Naive thymus-derived CD4-positive, alpha-beta T cell (primary cell): ENCODE results near the gene LHPP. TPM values are rescaled to one million over a fixed set of nuclear protein-coding genes. Genes with fewer than 3 reads are reported as not detected.

Experiments
- ATAC-seq: fragments of 150-1000 bp; cut with Tn5 transposase; 2 replicates; pipeline ENCODE4 v1.10.0; 2021; ENCODE audit warnings: mild to moderate bottlenecking, moderate library complexity
- CTCF ChIA-PET: fragments of 350-600 bp; sonication (Branson Sonifier 250); formaldehyde crosslinking; loops from one replicate; lab custom pipeline; 2021; ENCODE audit warnings: antibody characterized with exemption; lab: Charles Lee
- POLR2A ChIA-PET: fragments of 350-600 bp; sonication (Branson Sonifier 250); formaldehyde crosslinking; loops from one replicate; lab custom pipeline; 2021; ENCODE audit warnings: antibody characterized with exemption, inconsistent platforms; lab: Charles Lee
- DNase-seq, 9 donors: peaks; one replicate each; pipeline versions ENCODE4 v3.0.0 to v3.0.0-alpha.2; 2020 to 2022; ENCODE audit warnings: mixed read lengths in 1 of 9
- H3K27ac ChIP-seq: one replicate; pipeline ENCODE4 v1.7.0; 2013; ENCODE audit warnings: mild to moderate bottlenecking, low read depth, low read length, moderate library complexity
- H3K27me3 ChIP-seq, 2 donors: one replicate each; pipeline ENCODE4 v1.7.0; 2013; ENCODE audit warnings: low read length in 2 of 2, mild to moderate bottlenecking in 2 of 2, moderate library complexity in 2 of 2; ENCODE audit not compliant: control insufficient read depth in 2 of 2, insufficient read depth in 2 of 2
- H3K36me3 ChIP-seq, 3 experiments: 1 replicate in 2 of 3; 2 replicates in 1 of 3; pipeline ENCODE4 v1.7.0; 2013; ENCODE audit warnings: low read length in 3 of 3, mild to moderate bottlenecking in 3 of 3, moderate library complexity in 1 of 3; ENCODE audit not compliant: insufficient read depth in 3 of 3, control insufficient read depth in 2 of 3
- H3K4me1 ChIP-seq, 2 donors: one replicate each; pipeline ENCODE4 v1.7.0; 2013; ENCODE audit warnings: low read length in 2 of 2, mild to moderate bottlenecking in 2 of 2, moderate library complexity in 1 of 2; ENCODE audit not compliant: control insufficient read depth in 2 of 2, insufficient read depth in 2 of 2
- H3K4me3 ChIP-seq: 2 replicates; pipeline ENCODE4 v1.7.0; 2013; ENCODE audit warnings: mild to moderate bottlenecking, low read length
- H3K9me3 ChIP-seq, 3 experiments: 1 replicate in 2 of 3; 2 replicates in 1 of 3; pipeline ENCODE4 v1.7.0; 2013; ENCODE audit warnings: low read length in 3 of 3; ENCODE audit not compliant: control insufficient read depth in 2 of 3
- H3K27ac Mint-ChIP-seq, 9 donors: one replicate each; pipeline ENCODE4 v1.8.0; 2020 to 2022; ENCODE audit warnings: mixed read lengths in 9 of 9, mild to moderate bottlenecking in 8 of 9, moderate library complexity in 5 of 9, inconsistent platforms in 2 of 9
- H3K27me3 Mint-ChIP-seq, 5 donors: one replicate each; pipeline ENCODE4 v1.8.0; 2021 to 2022; ENCODE audit warnings: mixed read lengths in 5 of 5, mild to moderate bottlenecking in 1 of 5
- H3K36me3 Mint-ChIP-seq, 5 donors: one replicate each; pipeline ENCODE4 v1.8.0; 2020 to 2022; ENCODE audit warnings: mixed read lengths in 5 of 5, mild to moderate bottlenecking in 3 of 5, inconsistent platforms in 1 of 5
- H3K4me1 Mint-ChIP-seq, 7 donors: one replicate each; pipeline ENCODE4 v1.8.0; 2020 to 2022; ENCODE audit warnings: mixed read lengths in 7 of 7, mild to moderate bottlenecking in 3 of 7, inconsistent platforms in 1 of 7
- H3K4me3 Mint-ChIP-seq, 10 donors: one replicate each; pipeline ENCODE4 v1.8.0; 2020 to 2022; ENCODE audit warnings: mild to moderate bottlenecking in 10 of 10, mixed read lengths in 10 of 10, moderate library complexity in 6 of 10, inconsistent platforms in 2 of 10
- H3K9me3 Mint-ChIP-seq, 11 donors: one replicate each; pipeline ENCODE4 v1.8.0; 2020 to 2022; ENCODE audit warnings: mixed read lengths in 11 of 11, mild to moderate bottlenecking in 4 of 11, inconsistent platforms in 1 of 11, moderate library complexity in 1 of 11
- intact Hi-C, 2 donors: fragments of 100-400 bp; cut with micrococcal nuclease; formaldehyde crosslinking; loops; one replicate each; pipeline ENCODE4 v1.15.1; 2023
- polyA plus RNA-seq, 2 donors: library from polyadenylated mRNA; unstranded; fragments of 300-500 nt; fragmentation: Illumina TruSeq; gene quantifications; one replicate each; pipeline ENCODE4 v1.2.3, GENCODE V29; 2021
- total RNA-seq, 6 experiments: library from RNA in 5 of 6; stranded (reverse) in 5 of 6; gene quantifications; 1 replicate in 5 of 6; 2 replicates in 1 of 6; pipeline ENCODE4 v1.2.3 and lab custom pipeline; 2021 to 2026

The LHPP gene
- total and polyA plus RNA-seq, 7 experiments from 2014 or later, result 19.8 to 31.2 (median 23.4) TPM

GRCh38 chr10:124596962-124597845 lies 135.6 kb downstream of the LHPP start:
- H3K4me3 ChIP-seq, result no peak overlapping the region
- H3K4me1 ChIP-seq, result no peaks in the 10 kb centered on the region
- no peaks in the 10 kb centered on the region for H3K27me3 ChIP-seq
- ChIA-PET CTCF (no interaction called here), POLR2A (no interaction called here)
- H3K27me3 Mint-ChIP-seq, result no peaks in the 10 kb centered on the region
- intact Hi-C loops, result no loop called here
- no peak overlapping the region for H3K27ac ChIP-seq
- H3K4me3 Mint-ChIP-seq, result no peak overlapping the region
- peak overlapping the region in 1 of 9 donors; percentile 62 for H3K27ac Mint-ChIP-seq
- no peak for ATAC-seq
- no peaks in the 10 kb centered on the region for H3K36me3 ChIP-seq
- peaks cover 0 to 13% (median 4%) of the 10 kb centered on the region in 7 donors for H3K4me1 Mint-ChIP-seq
- DNase-seq, result no peak
- H3K9me3 ChIP-seq, result no peaks in the 10 kb centered on the region
- H3K36me3 Mint-ChIP-seq, result peaks cover 0 to 10% (median 3%) of the 10 kb centered on the region in 5 donors
- peaks cover 0 to 1% (median 0%) of the 10 kb centered on the region in 11 donors for H3K9me3 Mint-ChIP-seq

- no peaks in the 10 kb centered on the region for H3K4me1 ChIP-seq
Measured at GRCh38 chr10:124597846-124598165, 136.2 kb downstream of the LHPP start.

GRCh38 chr10:124598196-124598595 lies 136.6 kb downstream of the LHPP start:
- H3K4me1 Mint-ChIP-seq, result peaks cover 0 to 13% (median 4%) of the 10 kb centered on the region in 7 donors
- intact Hi-C loops, result no loop called here
- H3K9me3 Mint-ChIP-seq, result peaks cover 0 to 1% (median 0%) of the 10 kb centered on the region in 11 donors
- no peaks in the 10 kb centered on the region for H3K27me3 Mint-ChIP-seq
- Histone ChIP-seq H3K9me3 (no peaks in the 10 kb centered on the region), H3K27me3 (no peaks in the 10 kb centered on the region), H3K27ac (no peak overlapping the region), H3K36me3 (no peaks in the 10 kb centered on the region), H3K4me1 (no peaks in the 10 kb centered on the region), H3K4me3 (no peak overlapping the region)
- ChIA-PET CTCF (no interaction called here), POLR2A (no interaction called here)
- no peak for DNase-seq
- no peak for ATAC-seq
- no peak overlapping the region for H3K4me3 Mint-ChIP-seq
- peaks cover 0 to 10% (median 3%) of the 10 kb centered on the region in 5 donors for H3K36me3 Mint-ChIP-seq
- H3K27ac Mint-ChIP-seq, result no peak overlapping the region

More at GRCh38 chr10:124597846-124598165, 136.2 kb downstream of the LHPP start:
- no peaks in the 10 kb centered on the region for H3K9me3 ChIP-seq
- intact Hi-C loops, result no loop called here
- ATAC-seq (no peak), DNase-seq (no peak)
- peaks cover 0 to 1% (median 0%) of the 10 kb centered on the region in 11 donors for H3K9me3 Mint-ChIP-seq
- H3K27me3 ChIP-seq, result no peaks in the 10 kb centered on the region
- H3K27ac Mint-ChIP-seq, result no peak overlapping the region
- peaks cover 0 to 13% (median 4%) of the 10 kb centered on the region in 7 donors for H3K4me1 Mint-ChIP-seq
- no peak overlapping the region for H3K4me3 ChIP-seq
- H3K36me3 Mint-ChIP-seq, result peaks cover 0 to 10% (median 3%) of the 10 kb centered on the region in 5 donors
- H3K4me3 Mint-ChIP-seq, result no peak overlapping the region
- POLR2A ChIA-PET, result no interaction called here
- CTCF ChIA-PET, result no interaction called here
- no peaks in the 10 kb centered on the region for H3K27me3 Mint-ChIP-seq
- H3K27ac ChIP-seq, result no peak overlapping the region
- H3K36me3 ChIP-seq, result no peaks in the 10 kb centered on the region

- H3K27me3 Mint-ChIP-seq, result no peaks in the 10 kb centered on the region
- no peak overlapping the region for H3K4me3 Mint-ChIP-seq
- Histone ChIP-seq H3K36me3 (no peaks in the 10 kb centered on the region), H3K27me3 (no peaks in the 10 kb centered on the region), H3K4me3 (no peak overlapping the region), H3K27ac (no peak overlapping the region), H3K9me3 (no peaks in the 10 kb centered on the region), H3K4me1 (no peaks in the 10 kb centered on the region)
- peaks cover 0 to 1% (median 0%) of the 10 kb centered on the region in 11 donors for H3K9me3 Mint-ChIP-seq
- peaks cover 0 to 10% (median 3%) of the 10 kb centered on the region in 5 donors for H3K36me3 Mint-ChIP-seq
- ATAC-seq (no peak), DNase-seq (no peak)
- H3K27ac Mint-ChIP-seq, result no peak overlapping the region
- peaks cover 0 to 13% (median 4%) of the 10 kb centered on the region in 7 donors for H3K4me1 Mint-ChIP-seq
- CTCF ChIA-PET, result no interaction called here
- POLR2A ChIA-PET, result no interaction called here
- intact Hi-C loops, result no loop called here
Measured at GRCh38 chr10:124598773-124599587, 137.4 kb downstream of the LHPP start.

- no peak overlapping the region for H3K4me3 Mint-ChIP-seq
- Histone ChIP-seq H3K27ac (no peak overlapping the region), H3K27me3 (no peaks in the 10 kb centered on the region), H3K4me3 (no peak overlapping the region), H3K9me3 (no peaks in the 10 kb centered on the region), H3K36me3 (no peaks in the 10 kb centered on the region), H3K4me1 (no peaks in the 10 kb centered on the region)
- no peak overlapping the region for H3K27ac Mint-ChIP-seq
- H3K27me3 Mint-ChIP-seq, result no peaks in the 10 kb centered on the region
- ATAC-seq (no peak), DNase-seq (no peak)
- ChIA-PET POLR2A (no interaction called here), CTCF (no interaction called here)
- peaks cover 0 to 1% (median 0%) of the 10 kb centered on the region in 11 donors for H3K9me3 Mint-ChIP-seq
- H3K36me3 Mint-ChIP-seq, result peaks cover 0 to 10% (median 3%) of the 10 kb centered on the region in 5 donors
- intact Hi-C loops, result no loop called here
- H3K4me1 Mint-ChIP-seq, result peaks cover 0 to 13% (median 4%) of the 10 kb centered on the region in 7 donors
Measured at GRCh38 chr10:124599588-124600050, 138.0 kb downstream of the LHPP start.

- H3K4me1 ChIP-seq, result no peaks in the 10 kb centered on the region
- H3K27ac Mint-ChIP-seq, result no peak overlapping the region
- DNase-seq, result no peak
Measured at GRCh38 chr10:124600051-124600880, 138.6 kb downstream of the LHPP start.

More at GRCh38 chr10:124600051-124600880, 138.6 kb downstream of the LHPP start:
- no peaks in the 10 kb centered on the region for H3K27me3 Mint-ChIP-seq
- Histone ChIP-seq H3K27me3 (no peaks in the 10 kb centered on the region), H3K9me3 (no peaks in the 10 kb centered on the region), H3K36me3 (no peaks in the 10 kb centered on the region), H3K4me3 (no peak overlapping the region), H3K27ac (no peak overlapping the region)
- POLR2A ChIA-PET, result no interaction called here
- H3K4me1 Mint-ChIP-seq, result peaks cover 0 to 16% (median 0%) of the 10 kb centered on the region in 7 donors
- no peaks in the 10 kb centered on the region for H3K9me3 Mint-ChIP-seq
- no peak for ATAC-seq
- CTCF ChIA-PET, result no interaction called here
- peaks cover 0 to 7% (median 3%) of the 10 kb centered on the region in 5 donors for H3K36me3 Mint-ChIP-seq
- intact Hi-C loops, result no loop called here
- H3K4me3 Mint-ChIP-seq, result no peak overlapping the region
